HG02571 (cell line): ENCODE measurements around the gene TCERG1L.

ENCODE experiments used
- ATAC-seq: cut with Tn5 transposase; IDR thresholded peaks from one replicate; pipeline ENCODE4 v1.9.1; 2021; ENCODE audit warnings: mild to moderate bottlenecking, moderate library complexity; ENCODE audit not compliant: unreplicated experiment

TCERG1L gene

DNA sequence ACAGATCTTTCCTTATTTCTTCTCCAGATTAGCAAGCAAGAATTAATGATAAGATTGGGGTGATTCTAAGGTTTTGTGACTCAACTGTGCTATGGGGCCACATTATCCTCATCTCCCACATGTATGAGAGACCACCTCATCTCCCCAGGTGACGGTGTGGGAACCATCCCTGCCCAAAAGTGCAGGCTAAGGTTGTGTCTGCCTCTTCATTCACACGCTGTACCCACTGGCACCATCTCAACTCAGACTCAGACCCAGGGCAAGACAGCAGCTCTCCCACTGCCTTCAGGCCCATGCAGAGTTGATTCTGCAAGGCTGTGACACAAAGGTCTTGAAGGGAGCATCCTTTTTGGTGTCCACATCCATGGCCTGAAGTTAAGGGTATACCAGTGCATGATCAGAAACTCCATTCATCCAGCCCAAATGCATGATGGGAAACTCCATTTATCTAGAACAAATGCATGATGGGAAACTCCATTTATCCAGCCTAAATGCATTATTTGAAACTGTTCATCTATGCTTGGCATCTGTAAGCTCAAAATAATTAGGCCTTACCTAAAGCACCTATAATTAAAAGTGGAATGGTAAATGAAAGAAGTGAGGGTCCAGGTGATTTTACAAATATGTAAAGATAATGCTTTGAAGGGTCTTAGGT lies 99.4 kb downstream of the TCERG1L start:
- ATAC-seq: no peak

DNA sequence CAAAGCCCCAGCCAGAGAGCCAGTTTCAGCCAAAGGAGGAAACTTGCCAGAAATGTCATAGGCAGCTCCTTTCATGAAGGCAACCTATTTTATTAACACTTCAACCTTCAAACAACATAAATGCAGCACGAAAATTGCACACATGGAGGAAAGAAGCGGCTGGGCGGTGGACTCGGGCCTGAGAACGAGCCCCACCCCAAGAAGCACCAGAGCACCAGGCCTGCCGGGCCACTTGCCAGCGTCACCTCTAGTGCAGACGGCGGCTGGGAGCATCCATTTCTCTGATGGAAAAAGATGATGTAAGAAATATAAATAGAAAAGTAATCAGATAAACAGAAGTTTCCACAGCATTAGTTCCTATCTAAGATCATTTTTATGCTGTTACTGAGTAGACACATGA lies 100.0 kb downstream of the TCERG1L start:
- no peak for ATAC-seq

- no peak for ATAC-seq
Observed at GRCh38 chr10:131211146-131211545, 100.4 kb downstream of the TCERG1L start.

DNA sequence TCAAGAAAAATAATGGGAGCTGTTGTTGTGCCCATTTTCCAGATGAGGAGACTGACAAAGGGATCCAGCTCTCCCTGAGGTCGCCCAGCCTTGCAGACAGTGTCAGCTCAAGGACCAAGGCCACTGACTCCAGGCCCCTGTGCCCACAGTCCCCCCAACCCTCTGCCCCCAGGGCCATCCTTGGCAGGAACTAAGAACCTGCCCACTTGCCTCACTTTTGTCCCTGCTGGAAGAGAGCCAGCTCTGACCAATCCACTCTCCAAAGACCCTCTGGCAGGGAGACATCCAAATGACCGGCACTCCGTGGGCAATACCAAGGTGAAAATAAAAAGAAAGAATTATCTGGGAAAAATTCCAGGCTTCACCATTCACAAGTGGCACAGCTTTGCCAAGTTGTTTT lies 101.3 kb downstream of the TCERG1L start:
- ATAC-seq: no peak

GRCh38 chr10:131207584-131208532 lies 103.7 kb downstream of the TCERG1L start:
- ATAC-seq: no peak

GRCh38 chr10:131207176-131207575 lies 104.3 kb downstream of the TCERG1L start:
- ATAC-seq: no peak

GRCh38 chr10:131206111-131206995 lies 105.2 kb downstream of the TCERG1L start:
- ATAC-seq: no peak

GRCh38 chr10:131205556-131205955 lies 106.0 kb downstream of the TCERG1L start:
- no peak for ATAC-seq

GRCh38 chr10:131204406-131205152 lies 106.9 kb downstream of the TCERG1L start:
- ATAC-seq: no peak

- no peak for ATAC-seq
Observed at GRCh38 chr10:131203456-131204357, 107.8 kb downstream of the TCERG1L start.

DNA sequence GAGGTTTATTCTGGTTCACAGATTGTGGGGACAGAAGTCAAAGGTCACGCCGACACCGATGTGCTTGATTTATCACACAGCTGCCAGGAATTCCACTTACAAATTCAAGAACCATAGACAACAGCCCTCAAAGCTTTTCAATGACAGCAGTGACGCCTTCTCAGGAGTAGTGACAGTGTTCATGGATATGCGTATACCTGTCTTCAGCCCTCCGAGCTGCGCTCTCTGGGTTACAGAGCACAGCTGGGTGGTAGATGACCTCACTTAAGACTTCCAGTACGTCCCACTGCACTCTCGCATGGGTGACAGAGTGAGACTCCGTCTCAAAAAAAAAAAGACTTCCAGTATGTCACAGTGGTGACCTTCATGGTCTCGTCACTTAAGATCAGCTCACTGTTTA lies 108.5 kb downstream of the TCERG1L start:
- ATAC-seq: no peak

GRCh38 chr10:131201741-131202515 lies 109.6 kb downstream of the TCERG1L start:
- no peak for ATAC-seq

- ATAC-seq: no peak
Observed at GRCh38 chr10:131200856-131201470, 110.6 kb downstream of the TCERG1L start.

- ATAC-seq: no peak
Observed at GRCh38 chr10:131199646-131200045, 111.9 kb downstream of the TCERG1L start.

GRCh38 chr10:131198843-131199242 lies 112.7 kb downstream of the TCERG1L start:
- ATAC-seq: no peak

GRCh38 chr10:131198401-131198800 lies 113.1 kb downstream of the TCERG1L start:
- ATAC-seq: no peak

GRCh38 chr10:131196176-131196885 lies 115.2 kb downstream of the TCERG1L start:
- no peak for ATAC-seq
